K562 (cell line): ENCODE measurements around the gene TNPO3. TPM values are rescaled to one million over a fixed set of nuclear protein-coding genes. Genes with fewer than 3 reads are reported as not detected.

Experiments
- ATAC-seq: fragments of 200-7000 bp; cut with Tn5 transposase; 3 replicates; pipeline ENCODE4 v1.9.1; 2020; ENCODE audit warnings: moderate library complexity
- BruUV-seq: library from RNA; stranded (reverse); fragments of 400-500 nt; replicated peaks from 2 replicates; lab custom pipeline; 2021; lab: Mats Ljungman, UMichigan
- CTCF ChIA-PET: fragments of 300-600 bp; formaldehyde crosslinking; extraction: SDS; loops from one replicate; lab custom pipeline; 2021; ENCODE audit warnings: low intra/inter-chr PET ratio; lab: Yijun Ruan, JAX
- POLR2A ChIA-PET: fragments of 300-600, 350-650 bp; sonication (Branson Sonifier 250); formaldehyde crosslinking; extraction: SDS; loops from one replicate; lab custom pipeline; 2021; ENCODE audit warnings: antibody characterized with exemption, inconsistent platforms; lab: Yijun Ruan, JAX
- DNase-seq, 4 experiments: peaks; one replicate each; pipeline versions ENCODE4 v3.0.0 to v3.0.0-alpha.2; 2011 to 2018; ENCODE audit warnings: low spot score in 3 of 4, mixed read lengths in 3 of 4; ENCODE audit errors: extremely low read depth in 1 of 4
- FAIRE-seq: peaks from 2 replicates; lab custom pipeline; 2011; peaks lifted over from hg19 to GRCh38; lab: Jason Lieb, UNC
- H2AFZ ChIP-seq: 2 replicates; pipeline ENCODE4 v1.6.0; 2011; ENCODE audit warnings: low read depth, low read length, control low read depth, inconsistent platforms
- H3K27ac ChIP-seq: fragments of 200-600 bp; 3 replicates; pipeline ENCODE4 v1.8.0; 2011; ENCODE audit warnings: low read depth, mild to moderate bottlenecking, control low read depth, inconsistent platforms, low read length, moderate library complexity, mixed read lengths; ENCODE audit errors: extremely low read depth
- H3K27me3 ChIP-seq, 2 experiments: fragments of 300-600 bp in 1 of 2; 2 replicates in 1 of 2; 3 replicates in 1 of 2; pipeline versions ENCODE4 v1.6.0 to v1.8.0; 2011; ENCODE audit warnings: inconsistent platforms in 2 of 2, low read length in 2 of 2, mild to moderate bottlenecking in 1 of 2, mixed read lengths in 1 of 2, moderate library complexity in 1 of 2; ENCODE audit not compliant: control insufficient read depth in 2 of 2, insufficient read depth in 2 of 2
- H3K36me3 ChIP-seq: fragments of 300-600 bp; 3 replicates; pipeline ENCODE4 v1.8.0; 2011; ENCODE audit warnings: mild to moderate bottlenecking, low read length, inconsistent platforms; ENCODE audit not compliant: control insufficient read depth, insufficient read depth
- H3K4me1 ChIP-seq, 2 experiments: fragments of 200-600 bp in 1 of 2; replicated peaks in 1 of 2; 2 replicates in 1 of 2; 3 replicates in 1 of 2; pipeline versions ENCODE4 v1.5.1 to v1.8.0; 2011; ENCODE audit warnings: inconsistent platforms in 2 of 2, low read length in 2 of 2, mild to moderate bottlenecking in 1 of 2, mixed read lengths in 1 of 2, moderate library complexity in 1 of 2; ENCODE audit not compliant: control insufficient read depth in 2 of 2, insufficient read depth in 2 of 2
- H3K4me2 ChIP-seq: 2 replicates; pipeline ENCODE4 v1.6.1; 2011; ENCODE audit warnings: low read length, control low read depth, inconsistent platforms, mixed read lengths; ENCODE audit not compliant: insufficient read depth
- H3K4me3 ChIP-seq: fragments of 200-600 bp; sonication (generic), shearing (Covaris generic); 2 replicates; pipeline ENCODE4 v1.5.1; 2016; ENCODE audit warnings: control low read depth, inconsistent platforms
- H3K79me2 ChIP-seq: fragments of 200-600 bp; 3 replicates; pipeline ENCODE4 v1.8.0; 2011; ENCODE audit warnings: low read length, inconsistent platforms; ENCODE audit not compliant: control insufficient read depth, insufficient read depth
- H3K9ac ChIP-seq, 2 experiments: 2 replicates each; pipeline versions ENCODE4 v1.6.0 to v1.6.1; 2011; ENCODE audit warnings: low read depth in 2 of 2, low read length in 2 of 2, control low read depth in 1 of 2, inconsistent platforms in 1 of 2, mild to moderate bottlenecking in 1 of 2, mixed read lengths in 1 of 2; ENCODE audit not compliant: insufficient read depth in 1 of 2
- H3K9me1 ChIP-seq: one replicate; pipeline ENCODE4 v1.6.0; 2011; ENCODE audit warnings: inconsistent platforms, mild to moderate bottlenecking, low read length, moderate library complexity; ENCODE audit not compliant: control insufficient read depth, insufficient read depth
- H3K9me3 ChIP-seq: replicated peaks from 2 replicates; pipeline ENCODE4 v1.5.1; 2011; ENCODE audit warnings: low read depth, low read length, inconsistent platforms; ENCODE audit not compliant: control insufficient read depth, insufficient read depth
- H4K20me1 ChIP-seq: replicated peaks from 2 replicates; pipeline ENCODE4 v1.6.1; 2011; ENCODE audit warnings: low read length, inconsistent platforms, mixed read lengths; ENCODE audit not compliant: control insufficient read depth, insufficient read depth
- GTF2A2 ChIP-seq: IDR thresholded peaks from 2 replicates; pipeline ENCODE4 v1.6.1; 2016; ENCODE audit warnings: mild to moderate bottlenecking, missing genetic modification characterization, missing compliant biosample characterization
- HDAC3 ChIP-seq: fragments of 450-650 bp; IDR thresholded peaks from 2 replicates; pipeline ENCODE4 v1.6.1; 2018; ENCODE audit warnings: borderline replicate concordance, mild to moderate bottlenecking, moderate library complexity; ENCODE audit not compliant: partially characterized antibody
- HDAC8 ChIP-seq: fragments of 450-650 bp; IDR thresholded peaks from 2 replicates; pipeline ENCODE4 v1.6.1; 2016; ENCODE audit warnings: mild to moderate bottlenecking, missing genetic modification characterization, moderate library complexity, missing compliant biosample characterization
- KLF13 ChIP-seq: fragments of 450-650 bp; IDR thresholded peaks from 2 replicates; pipeline ENCODE4 v1.6.1; 2016; ENCODE audit warnings: missing genetic modification characterization, low read depth, mild to moderate bottlenecking, missing compliant biosample characterization, moderate library complexity, borderline replicate concordance
- MAX ChIP-seq: sonication (generic); formaldehyde crosslinking; IDR thresholded peaks from 2 replicates; pipeline ENCODE4 v1.9.0; 2022; ENCODE audit warnings: mild to moderate bottlenecking, missing genetic modification reagents
- MCM7 ChIP-seq, 2 experiments: fragments of 450-650 bp; IDR thresholded peaks; 2 replicates each; pipeline ENCODE4 v1.6.1; 2016 to 2018
- POLR2AphosphoS5 ChIP-seq: IDR thresholded peaks from 2 replicates; pipeline ENCODE4 v1.6.1; 2011; ENCODE audit warnings: mild to moderate bottlenecking, low read depth, low read length, moderate library complexity; ENCODE audit not compliant: control insufficient read depth, insufficient read depth
- PREB ChIP-seq: sonication (generic); formaldehyde crosslinking; IDR thresholded peaks from 2 replicates; pipeline ENCODE4 v1.8.1; 2023; ENCODE audit warnings: mild to moderate bottlenecking, missing genetic modification reagents
- SAFB ChIP-seq: fragments of 200-400 bp; formaldehyde crosslinking; IDR thresholded peaks from 2 replicates; pipeline ENCODE4 v1.6.1; 2017; ENCODE audit warnings: low read depth, low read length, borderline replicate concordance
- TCF7L2 ChIP-seq: fragments of 150-350 bp; IDR thresholded peaks from 2 replicates; pipeline ENCODE4 v1.6.1; 2016; ENCODE audit warnings: low read depth, mild to moderate bottlenecking, low read length, moderate library complexity
- TCFL5 ChIP-seq: fragments of 250-450 bp; sonication (Bioruptor Pico); conservative IDR thresholded peaks from 2 replicates; pipeline ENCODE4 v1.6.1; 2021; ENCODE audit warnings: mild to moderate bottlenecking, moderate library complexity, matching md5 sums
- ZKSCAN3 ChIP-seq: fragments of 250-450 bp; sonication (Bioruptor Pico); IDR thresholded peaks from 2 replicates; pipeline ENCODE4 v1.4.0; 2020
- ZNF124 ChIP-seq: sonication (generic); formaldehyde crosslinking; IDR thresholded peaks from 2 replicates; pipeline ENCODE4 v1.8.1; 2022; ENCODE audit warnings: missing genetic modification reagents
- ZNF280A ChIP-seq: fragments of 450-650 bp; IDR thresholded peaks from 2 replicates; pipeline ENCODE4 v1.6.1; 2018; ENCODE audit warnings: mild to moderate bottlenecking, low read depth; ENCODE audit not compliant: partially characterized antibody
- ZNF431 ChIP-seq: sonication (generic); formaldehyde crosslinking; IDR thresholded peaks from 2 replicates; pipeline ENCODE4 v1.8.0; 2022; ENCODE audit warnings: mild to moderate bottlenecking, missing genetic modification reagents
- ZNF561 ChIP-seq: fragments of 450-650 bp; formaldehyde crosslinking; conservative IDR thresholded peaks from 2 replicates; pipeline ENCODE4 v1.4.0; 2020; ENCODE audit warnings: mild to moderate bottlenecking, moderate library complexity
- ZNF740 ChIP-seq, 3 experiments: fragments of 200-800 bp in 1 of 3; sonication (Bioruptor generic) in 1 of 3; sonication (generic) in 1 of 3; formaldehyde crosslinking in 1 of 3; IDR thresholded peaks; 2 replicates each; pipeline versions ENCODE4 v1.6.1 to v1.8.0; 2016 to 2022; ENCODE audit warnings: mild to moderate bottlenecking in 2 of 3, missing compliant biosample characterization in 2 of 3, missing genetic modification characterization in 2 of 3, missing genetic modification reagents in 1 of 3
- WGBS: fragments of 100-300 bp; shearing (Covaris generic); methylation state at CpG from one replicate; pipeline ENCODE4 v1.1.6; 2016; ENCODE audit warnings: low coverage, mixed read lengths; ENCODE audit not compliant: insufficient coverage; ENCODE audit errors: missing lambda C conversion rate; 5-methylcytosine and 5-hydroxymethylcytosine counted together
- in situ Hi-C: fragments of 300-500 bp; cut with MboI; formaldehyde crosslinking; loops from 4 replicates; pipeline ENCODE4 v1.15.0; 2018; ENCODE audit warnings: inconsistent platforms, mixed read lengths
- intact Hi-C: fragments of 100-400 bp; cut with micrococcal nuclease; formaldehyde crosslinking; loops from 2 replicates; pipeline ENCODE4 v1.14.2; 2022
- polyA plus RNA-seq, 8 experiments: library from polyadenylated mRNA; depleted of rRNA in 4 of 8; stranded (reverse) in 5 of 8; unstranded in 3 of 8; fragments of >200 nt; fragmentation: Nextera tagmentation in 2 of 8; fragmentation: Illumina TruSeq in 1 of 8; extraction: Ambion mirVana in 2 of 8; extraction: Trizol in 1 of 8; gene quantifications; 2 replicates each; pipeline versions ENCODE4 v1.2.1 to v1.2.3, GENCODE V29; 2011 to 2014; ENCODE audit warnings: inconsistent platforms in 1 of 8, missing spikeins in 1 of 8
- total RNA-seq, 7 experiments: library from RNA; depleted of rRNA in 6 of 7; stranded (reverse); fragments of >200 nt in 6 of 7; fragmentation: Illumina TruSeq in 2 of 7; extraction: Trizol in 2 of 7; gene quantifications; 2 replicates each; pipeline versions ENCODE4 v1.2.1 to v1.2.3, GENCODE V29; 2011 to 2021; ENCODE audit warnings: low replicate concordance in 1 of 7

Gene TNPO3
- total and polyA plus RNA-seq, 9 of the 15 experiments (the other 6 are each of a cell fraction or from before 2014, with no cell fraction given) = 35.8 to 125 (median 110) TPM

- TF ChIP-seq TCFL5 (CRISPR knock-in tag) (no peak), HDAC3 (no peak), HDAC8 (no peak), POLR2AphosphoS5 (no peak)
Measured at GRCh38 chr7:129008645-129009414, 46.1 kb downstream of the TNPO3 start (continued).

GRCh38 chr7:129007572-129007971 lies 47.3 kb downstream of the TNPO3 start:
- H3K4me1 ChIP-seq = no peaks in the 10 kb centered on the region
- in situ Hi-C loops (no loop called here), intact Hi-C loops (no loop called here)
- ATAC-seq (no peak), FAIRE-seq (no peak), DNase-seq (no peak)
- CTCF ChIA-PET = no interaction called here
- POLR2A ChIA-PET = interaction anchor here (0.7 to 1.8 kb wide), 5 partner anchors 13 to 191 kb away, joined by 3 to 6 read pairs (median 3); no protein-coding TSS in a partner anchor
- peaks cover 41% of the 10 kb centered on the region for H3K79me2 ChIP-seq
- no peaks in the 10 kb centered on the region for H3K27me3 ChIP-seq
- WGBS = 69% methylated on average over 4 of the region's 4 CpGs
- H3K4me3 ChIP-seq = no peak overlapping the region
- H2AFZ ChIP-seq = no peak overlapping the region
- H3K9me3 ChIP-seq = no peaks in the 10 kb centered on the region
- no peak overlapping the region for H3K4me2 ChIP-seq
- no TSS peak for BruUV-seq
- no peak overlapping the region for H3K27ac ChIP-seq
- peaks cover 81% of the 10 kb centered on the region for H3K36me3 ChIP-seq
- H3K9me1 ChIP-seq = no peaks in the 10 kb centered on the region
- no peaks in the 10 kb centered on the region for H4K20me1 ChIP-seq
- no peak overlapping the region for H3K9ac ChIP-seq
- no peak for TF ChIP-seq TCF7L2
- no peak for TF ChIP-seq ZNF280A
- no peak for TF ChIP-seq ZNF124 (CRISPR knock-in tag)
- no peak for TF ChIP-seq GTF2A2 (tag)
- no peak for TF ChIP-seq MCM7 (IDR thresholded peaks at IDR 0.05)
- no peak for TF ChIP-seq MAX
- no peak for TF ChIP-seq ZNF431 (CRISPR knock-in tag)
- TF ChIP-seq ZKSCAN3 (CRISPR knock-in tag) = no peak
- no peak for TF ChIP-seq KLF13 (tag)
- no peak for TF ChIP-seq SAFB
- TF ChIP-seq PREB (CRISPR knock-in tag) = no peak
- TF ChIP-seq ZNF740 (CRISPR knock-in tag; IDR thresholded peaks at IDR 0.05) = no peak
- no peak for TF ChIP-seq ZNF740 (tag; IDR thresholded peaks at IDR 0.05)
- TF ChIP-seq ZNF561 (CRISPR knock-in tag) = no peak
